ENCODE data around the gene STARD10.
A peak's percentile ranks its signal among the peaks of the same experiment; 100 is the strongest.

The STARD10 gene

GRCh38 chr11:72787216-72788104 is 6.4 kb downstream of the STARD10 start:
- peaks cover under 1% of the 10 kb centered on the region for H3K4me1 ChIP-seq (ENCODE audit: control insufficient read depth, insufficient read depth, low read length)
- no peak overlapping the region for H3K27ac ChIP-seq (ENCODE audit: low read length)
- no peaks in the 10 kb centered on the region for H3K36me3 ChIP-seq (ENCODE audit: control insufficient read depth in 2 of 2, insufficient read depth in 2 of 2, low read length in 2 of 2)
- no peaks in the 10 kb centered on the region for H3K9me3 ChIP-seq (ENCODE audit: control insufficient read depth in 2 of 2, low read length in 2 of 2)
- no peak overlapping the region for H3K4me3 ChIP-seq (ENCODE audit: low read length in 2 of 2)
- no peaks in the 10 kb centered on the region for H3K27me3 ChIP-seq (ENCODE audit: control insufficient read depth in 1 of 2, insufficient read depth in 2 of 2, low read length in 2 of 2)
- no peak overlapping the region for H3K9ac ChIP-seq (ENCODE audit: low read length in 2 of 2)

DNA sequence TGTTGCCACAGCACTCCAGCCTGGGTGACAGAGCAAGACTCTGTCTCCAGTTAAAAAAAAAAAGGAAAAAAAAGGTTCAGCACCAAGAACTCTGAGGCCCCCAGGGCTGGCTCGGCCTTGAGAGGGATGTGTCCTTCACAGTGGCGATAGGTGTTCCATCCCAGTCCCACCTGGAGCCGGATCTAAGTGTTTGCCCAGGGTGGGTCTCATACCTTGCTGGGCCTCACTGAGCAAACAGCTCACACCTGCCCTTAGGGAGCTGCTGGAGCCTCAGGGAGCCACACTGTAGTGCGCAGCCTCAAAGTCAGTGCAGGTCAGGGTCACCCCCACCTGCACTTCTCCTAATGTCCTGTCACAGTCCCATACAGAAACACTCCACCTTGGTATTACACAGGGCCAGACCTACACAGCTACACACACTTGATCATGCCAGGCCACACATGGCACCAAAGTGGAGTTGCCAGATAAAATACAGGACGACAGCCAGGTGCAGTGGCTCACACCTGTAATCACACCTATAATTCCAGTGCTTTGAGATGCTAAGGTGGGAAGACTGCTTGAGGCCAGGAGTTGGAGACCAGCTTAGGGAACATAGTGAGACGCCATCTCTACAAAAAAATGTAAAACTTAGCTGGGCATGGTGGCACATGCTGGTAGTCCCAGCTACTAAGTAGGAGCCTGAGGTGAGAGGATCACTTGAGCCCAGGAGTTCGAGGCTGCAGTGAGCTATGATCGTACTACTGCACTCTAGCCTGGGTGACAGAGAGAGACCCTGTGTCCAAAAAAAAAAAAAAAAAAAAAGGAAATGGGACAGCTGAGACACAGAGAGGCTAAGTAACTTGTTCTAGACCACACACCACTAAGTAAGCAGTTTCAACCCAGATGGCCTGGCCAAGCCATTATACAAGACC is 7.3 kb downstream of the STARD10 start:
- no peaks in the 10 kb centered on the region for H3K36me3 ChIP-seq (ENCODE audit: control insufficient read depth in 2 of 2, insufficient read depth in 2 of 2, low read length in 2 of 2)
- peaks cover 4% of the 10 kb centered on the region for H3K4me1 ChIP-seq (ENCODE audit: control insufficient read depth, insufficient read depth, low read length)
- no peaks in the 10 kb centered on the region for H3K27me3 ChIP-seq (ENCODE audit: control insufficient read depth in 1 of 2, insufficient read depth in 2 of 2, low read length in 2 of 2)
- H3K27ac ChIP-seq (ENCODE audit: low read length) = no peak overlapping the region
- no peaks in the 10 kb centered on the region for H3K9me3 ChIP-seq (ENCODE audit: control insufficient read depth in 2 of 2, low read length in 2 of 2)
- H3K9ac ChIP-seq (ENCODE audit: low read length in 2 of 2) = no peak overlapping the region
- no peak overlapping the region for H3K4me3 ChIP-seq (ENCODE audit: low read length in 2 of 2)

- H3K4me1 ChIP-seq (ENCODE audit: control insufficient read depth, insufficient read depth, low read length) = peaks cover 19% of the 10 kb centered on the region
- no peaks in the 10 kb centered on the region for H3K9me3 ChIP-seq (ENCODE audit: control insufficient read depth in 2 of 2, low read length in 2 of 2)
- no peak overlapping the region for H3K4me3 ChIP-seq (ENCODE audit: low read length in 2 of 2)
- no peak overlapping the region for H3K27ac ChIP-seq (ENCODE audit: low read length)
- H3K9ac ChIP-seq (ENCODE audit: low read length in 2 of 2) = no peak overlapping the region
- no peaks in the 10 kb centered on the region for H3K27me3 ChIP-seq (ENCODE audit: control insufficient read depth in 1 of 2, insufficient read depth in 2 of 2, low read length in 2 of 2)
- H3K36me3 ChIP-seq (ENCODE audit: control insufficient read depth in 2 of 2, insufficient read depth in 2 of 2, low read length in 2 of 2) = no peaks in the 10 kb centered on the region
Measured at GRCh38 chr11:72784662-72785061, 9.2 kb downstream of the STARD10 start.

DNA sequence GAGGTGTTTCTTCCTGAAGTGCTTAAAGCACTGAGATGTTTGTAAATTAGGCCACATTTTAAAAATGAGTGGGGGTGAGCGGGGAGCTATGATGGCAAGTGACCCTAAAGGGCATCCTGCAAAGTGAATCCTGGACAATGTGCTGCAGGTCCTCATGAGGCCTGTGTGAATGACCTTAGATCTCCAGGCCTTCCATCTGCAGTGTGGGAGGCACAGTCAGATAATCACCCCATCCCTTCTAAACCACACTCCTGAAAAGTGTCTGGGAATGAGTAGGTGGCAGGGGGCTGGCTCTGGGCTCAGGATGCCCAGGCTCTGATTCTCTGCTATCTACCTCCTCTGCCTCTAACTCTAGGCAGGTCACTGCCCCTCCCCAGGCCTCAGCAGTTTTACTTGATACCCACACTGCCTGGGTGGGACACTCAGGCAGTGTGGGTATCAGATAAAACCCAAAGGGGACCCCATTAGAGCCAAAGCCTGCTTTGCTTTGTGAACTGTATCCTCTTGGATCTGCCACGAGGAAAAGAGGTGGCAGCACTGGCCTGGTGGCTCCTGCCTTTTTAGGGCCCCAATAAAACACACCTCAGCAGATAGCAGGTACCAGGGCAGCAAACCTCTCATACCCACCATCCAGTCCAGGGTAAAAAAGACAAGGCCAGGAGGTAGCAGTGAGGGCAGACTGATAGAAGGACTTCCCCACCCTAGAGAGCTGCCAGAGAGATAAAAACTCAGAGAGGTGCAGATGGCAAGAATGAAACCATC is 10.5 kb downstream of the STARD10 start:
- no peaks in the 10 kb centered on the region for H3K27me3 ChIP-seq (ENCODE audit: control insufficient read depth in 1 of 2, insufficient read depth in 2 of 2, low read length in 2 of 2)
- H3K9ac ChIP-seq (ENCODE audit: low read length in 2 of 2) = no peak overlapping the region
- H3K36me3 ChIP-seq (ENCODE audit: control insufficient read depth in 2 of 2, insufficient read depth in 2 of 2, low read length in 2 of 2) = no peaks in the 10 kb centered on the region
- H3K4me1 ChIP-seq (ENCODE audit: control insufficient read depth, insufficient read depth, low read length) = peaks cover 22% of the 10 kb centered on the region
- H3K4me3 ChIP-seq (ENCODE audit: low read length in 2 of 2) = no peak overlapping the region
- no peaks in the 10 kb centered on the region for H3K9me3 ChIP-seq (ENCODE audit: control insufficient read depth in 2 of 2, low read length in 2 of 2)
- no peak overlapping the region for H3K27ac ChIP-seq (ENCODE audit: low read length)

- Histone ChIP-seq H3K9me3 (ENCODE audit: control insufficient read depth in 2 of 2, low read length in 2 of 2) (no peaks in the 10 kb centered on the region), H3K36me3 (ENCODE audit: control insufficient read depth in 2 of 2, insufficient read depth in 2 of 2, low read length in 2 of 2) (no peaks in the 10 kb centered on the region), H3K4me1 (ENCODE audit: control insufficient read depth, insufficient read depth, low read length) (peaks cover 22% of the 10 kb centered on the region), H3K27ac (ENCODE audit: low read length) (no peak overlapping the region), H3K27me3 (ENCODE audit: control insufficient read depth in 1 of 2, insufficient read depth in 2 of 2, low read length in 2 of 2) (no peaks in the 10 kb centered on the region), H3K4me3 (ENCODE audit: low read length in 2 of 2) (peak overlapping the region; percentile 45 to 66), H3K9ac (ENCODE audit: low read length in 2 of 2) (no peak overlapping the region)
Measured at GRCh38 chr11:72782081-72782920, 11.5 kb downstream of the STARD10 start.

DNA sequence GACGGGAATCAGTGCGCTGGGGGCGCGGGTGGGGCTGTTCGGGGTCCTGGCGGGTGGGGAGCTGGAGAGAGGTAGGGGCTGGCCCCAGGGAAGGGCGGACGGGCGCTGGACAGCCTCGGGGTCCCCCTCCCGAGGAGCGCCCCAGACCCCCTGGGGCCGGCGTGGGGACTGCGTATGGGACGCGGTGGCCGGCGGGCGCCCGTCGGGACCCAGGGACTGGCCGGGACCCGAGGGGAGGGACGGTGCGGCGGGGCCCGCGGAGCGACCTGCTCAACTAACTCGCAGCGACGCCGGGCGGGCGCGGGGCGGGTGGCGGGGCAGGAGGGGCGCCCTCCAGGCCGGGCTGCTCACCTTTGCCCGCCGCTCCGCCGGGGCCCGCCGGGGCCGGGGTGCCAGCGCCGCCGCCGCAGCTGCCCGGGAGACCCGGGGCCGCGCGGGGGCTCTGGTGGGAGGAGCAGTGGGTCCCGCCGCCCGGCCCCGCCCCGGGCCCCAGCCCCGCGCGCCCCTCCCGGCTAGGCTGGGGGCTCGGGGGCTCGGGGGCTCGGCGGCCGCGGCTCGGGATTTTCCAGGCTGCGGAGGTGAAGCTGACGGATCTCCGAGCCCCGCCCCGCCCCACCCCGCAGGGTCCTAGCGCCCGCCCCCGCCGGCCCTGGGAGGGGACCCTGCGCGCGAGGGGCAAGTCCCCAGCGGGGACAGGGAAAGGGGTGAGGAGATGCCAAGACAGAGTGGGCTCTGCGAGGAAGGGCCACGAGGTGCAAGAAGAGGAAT is 12.3 kb downstream of the STARD10 start:
- Histone ChIP-seq H3K27ac (ENCODE audit: low read length) (no peak overlapping the region), H3K4me1 (ENCODE audit: control insufficient read depth, insufficient read depth, low read length) (peaks cover 22% of the 10 kb centered on the region), H3K27me3 (ENCODE audit: control insufficient read depth in 1 of 2, insufficient read depth in 2 of 2, low read length in 2 of 2) (no peaks in the 10 kb centered on the region), H3K9me3 (ENCODE audit: control insufficient read depth in 2 of 2, low read length in 2 of 2) (no peaks in the 10 kb centered on the region), H3K9ac (ENCODE audit: low read length in 2 of 2) (peak overlapping the region; percentile 53 to 60), H3K4me3 (ENCODE audit: low read length in 2 of 2) (peak overlapping the region; percentile 45 to 75), H3K36me3 (ENCODE audit: control insufficient read depth in 2 of 2, insufficient read depth in 2 of 2, low read length in 2 of 2) (no peaks in the 10 kb centered on the region)

- no peak overlapping the region for H3K27ac ChIP-seq (ENCODE audit: low read length)
- no peaks in the 10 kb centered on the region for H3K9me3 ChIP-seq (ENCODE audit: control insufficient read depth in 2 of 2, low read length in 2 of 2)
- H3K4me3 ChIP-seq (ENCODE audit: low read length in 2 of 2) = peak overlapping the region; percentile 43 to 75
- H3K4me1 ChIP-seq (ENCODE audit: control insufficient read depth, insufficient read depth, low read length) = peaks cover 22% of the 10 kb centered on the region
- H3K36me3 ChIP-seq (ENCODE audit: control insufficient read depth in 2 of 2, insufficient read depth in 2 of 2, low read length in 2 of 2) = no peaks in the 10 kb centered on the region
- no peaks in the 10 kb centered on the region for H3K27me3 ChIP-seq (ENCODE audit: control insufficient read depth in 1 of 2, insufficient read depth in 2 of 2, low read length in 2 of 2)
- H3K9ac ChIP-seq (ENCODE audit: low read length in 2 of 2) = peak overlapping the region; percentile 53 to 60
Measured at GRCh38 chr11:72781063-72781312, 12.9 kb downstream of the STARD10 start.

- H3K4me3 ChIP-seq (ENCODE audit: low read length in 2 of 2) = peak overlapping the region; percentile 43 to 75
- no peaks in the 10 kb centered on the region for H3K27me3 ChIP-seq (ENCODE audit: control insufficient read depth in 1 of 2, insufficient read depth in 2 of 2, low read length in 2 of 2)
- H3K27ac ChIP-seq (ENCODE audit: low read length) = no peak overlapping the region
- no peaks in the 10 kb centered on the region for H3K36me3 ChIP-seq (ENCODE audit: control insufficient read depth in 2 of 2, insufficient read depth in 2 of 2, low read length in 2 of 2)
- peak overlapping the region; percentile 53 to 60 for H3K9ac ChIP-seq (ENCODE audit: low read length in 2 of 2)
- peaks cover 22% of the 10 kb centered on the region for H3K4me1 ChIP-seq (ENCODE audit: control insufficient read depth, insufficient read depth, low read length)
- H3K9me3 ChIP-seq (ENCODE audit: control insufficient read depth in 2 of 2, low read length in 2 of 2) = no peaks in the 10 kb centered on the region
Measured at GRCh38 chr11:72780296-72781062, 13.4 kb downstream of the STARD10 start.

- H3K27ac ChIP-seq (ENCODE audit: low read length) = no peak overlapping the region
- no peaks in the 10 kb centered on the region for H3K27me3 ChIP-seq (ENCODE audit: control insufficient read depth in 1 of 2, insufficient read depth in 2 of 2, low read length in 2 of 2)
- H3K9me3 ChIP-seq (ENCODE audit: control insufficient read depth in 2 of 2, low read length in 2 of 2) = no peaks in the 10 kb centered on the region
- no peak overlapping the region for H3K9ac ChIP-seq (ENCODE audit: low read length in 2 of 2)
- H3K36me3 ChIP-seq (ENCODE audit: control insufficient read depth in 2 of 2, insufficient read depth in 2 of 2, low read length in 2 of 2) = no peaks in the 10 kb centered on the region
- H3K4me1 ChIP-seq (ENCODE audit: control insufficient read depth, insufficient read depth, low read length) = peaks cover 22% of the 10 kb centered on the region
- H3K4me3 ChIP-seq (ENCODE audit: low read length in 2 of 2) = no peak overlapping the region
Measured at GRCh38 chr11:72779495-72780128, 14.2 kb downstream of the STARD10 start.
